H9 (cell line): ENCODE results near the gene CST11. TPM values are rescaled to one million over a fixed set of nuclear protein-coding genes. Genes with fewer than 3 reads are reported as not detected.

Experiments
- DNase-seq: peaks from one replicate; pipeline ENCODE4 v3.0.0-alpha.2; 2017
- H2AFZ ChIP-seq: one replicate; pipeline ENCODE4 v1.6.1; 2013; ENCODE audit warnings: mild to moderate bottlenecking, low read length, control low read depth, moderate library complexity
- H2AK5ac ChIP-seq: 2 replicates; pipeline ENCODE4 v1.6.1; 2013; ENCODE audit warnings: low read length, control low read depth, mixed read lengths; ENCODE audit not compliant: insufficient read length
- H2BK120ac ChIP-seq: one replicate; pipeline ENCODE4 v1.6.1; 2013; ENCODE audit warnings: low read depth, mild to moderate bottlenecking, low read length, control low read depth, inconsistent platforms; ENCODE audit not compliant: poor library complexity, severe bottlenecking
- H2BK12ac ChIP-seq: 2 replicates; pipeline ENCODE4 v1.6.1; 2013; ENCODE audit warnings: low read length, control low read depth, mixed read lengths, low read depth; ENCODE audit not compliant: insufficient read length
- H2BK15ac ChIP-seq: 2 replicates; pipeline ENCODE4 v1.6.1; 2013; ENCODE audit warnings: low read depth, low read length, control low read depth
- H2BK20ac ChIP-seq: one replicate; pipeline ENCODE4 v1.6.1; 2013; ENCODE audit warnings: low read depth, mild to moderate bottlenecking, low read length, control low read depth, inconsistent platforms; ENCODE audit not compliant: poor library complexity, severe bottlenecking
- H2BK5ac ChIP-seq: 2 replicates; pipeline ENCODE4 v1.6.1; 2013; ENCODE audit warnings: low read length, control low read depth, mixed read lengths; ENCODE audit not compliant: insufficient read length
- H3K14ac ChIP-seq: 2 replicates; pipeline ENCODE4 v1.6.1; 2013; ENCODE audit warnings: low read length, control low read depth; ENCODE audit not compliant: insufficient read depth
- H3K18ac ChIP-seq: 2 replicates; pipeline ENCODE4 v1.6.1; 2013; ENCODE audit warnings: low read depth, mild to moderate bottlenecking, mixed read lengths, low read length, control low read depth; ENCODE audit not compliant: insufficient read length
- H3K23ac ChIP-seq: 2 replicates; pipeline ENCODE4 v1.6.1; 2013; ENCODE audit warnings: low read length, control low read depth, mixed read lengths, low read depth; ENCODE audit not compliant: insufficient read length
- H3K23me2 ChIP-seq: 2 replicates; pipeline ENCODE4 v1.6.1; 2013; ENCODE audit warnings: low read depth, mild to moderate bottlenecking, mixed read lengths, low read length, control low read depth; ENCODE audit not compliant: insufficient read length, poor library complexity, severe bottlenecking
- H3K27ac ChIP-seq: 2 replicates; pipeline ENCODE4 v1.5.1; 2013; ENCODE audit warnings: low read length, control low read depth, mixed read lengths, low read depth; ENCODE audit not compliant: insufficient read length
- H3K27me3 ChIP-seq: 2 replicates; pipeline ENCODE4 v1.6.1; 2013; ENCODE audit warnings: low read length, control low read depth, inconsistent platforms; ENCODE audit not compliant: insufficient read depth
- H3K4ac ChIP-seq: 2 replicates; pipeline ENCODE4 v1.6.1; 2013; ENCODE audit warnings: low read depth, mild to moderate bottlenecking, control low read depth, inconsistent platforms, low read length, moderate library complexity
- H3K4me1 ChIP-seq: 2 replicates; pipeline ENCODE4 v1.6.1; 2013; ENCODE audit warnings: low read length, control low read depth, inconsistent platforms; ENCODE audit not compliant: insufficient read depth
- H3K4me2 ChIP-seq: 2 replicates; pipeline ENCODE4 v1.6.1; 2013; ENCODE audit warnings: low read length, control low read depth, mixed read lengths; ENCODE audit not compliant: insufficient read length, insufficient read depth
- H3K56ac ChIP-seq: 2 replicates; pipeline ENCODE4 v1.6.1; 2013; ENCODE audit warnings: low read depth, mild to moderate bottlenecking, mixed read lengths, low read length, control low read depth; ENCODE audit not compliant: insufficient read length
- H3K79me1 ChIP-seq: 2 replicates; pipeline ENCODE4 v1.6.1; 2013; ENCODE audit warnings: low read depth, mild to moderate bottlenecking, moderate library complexity, low read length, control low read depth, inconsistent platforms; ENCODE audit not compliant: insufficient read depth, poor library complexity, severe bottlenecking
- H3K79me2 ChIP-seq: 2 replicates; pipeline ENCODE4 v1.6.1; 2013; ENCODE audit warnings: low read length, control low read depth, inconsistent platforms; ENCODE audit not compliant: insufficient read depth
- H3K9ac ChIP-seq: 2 replicates; pipeline ENCODE4 v1.6.1; 2013; ENCODE audit warnings: low read length, control low read depth, mixed read lengths; ENCODE audit not compliant: insufficient read length; ENCODE audit errors: extremely low read depth
- H3K9me3 ChIP-seq: one replicate; pipeline ENCODE4 v1.6.1; 2013; ENCODE audit warnings: low read depth, low read length, inconsistent platforms; ENCODE audit not compliant: control insufficient read depth
- H3T11ph ChIP-seq: one replicate; pipeline ENCODE4 v1.6.1; 2013; ENCODE audit warnings: mild to moderate bottlenecking, low read length, control low read depth, inconsistent platforms
- H4K20me1 ChIP-seq: one replicate; pipeline ENCODE4 v1.6.1; 2013; ENCODE audit not compliant: control insufficient read depth, insufficient read length, insufficient read depth
- H4K5ac ChIP-seq: 2 replicates; pipeline ENCODE4 v1.6.1; 2013; ENCODE audit warnings: low read depth, mild to moderate bottlenecking, mixed read lengths, low read length, control low read depth; ENCODE audit not compliant: insufficient read length
- H4K8ac ChIP-seq: replicated peaks from 2 replicates; pipeline ENCODE4 v1.6.1; 2013; ENCODE audit warnings: low read length, control low read depth, mixed read lengths, low read depth; ENCODE audit not compliant: insufficient read length
- H4K91ac ChIP-seq: 2 replicates; pipeline ENCODE4 v1.6.1; 2013; ENCODE audit warnings: low read depth, mild to moderate bottlenecking, moderate library complexity, mixed read lengths, low read length, control low read depth; ENCODE audit not compliant: insufficient read length
- H3K27ac Mint-ChIP-seq, 3 experiments: 2 replicates in 2 of 3; 3 replicates in 1 of 3; pipeline ENCODE4 v1.8.0; 2020 to 2021; ENCODE audit warnings: mixed read lengths in 3 of 3, mild to moderate bottlenecking in 1 of 3, moderate library complexity in 1 of 3
- H3K27me3 Mint-ChIP-seq: 2 replicates; pipeline ENCODE4 v1.8.0; 2021; ENCODE audit warnings: low read depth, mild to moderate bottlenecking, moderate library complexity, mixed read lengths
- H3K36me3 Mint-ChIP-seq, 3 experiments: 2 replicates in 2 of 3; 3 replicates in 1 of 3; pipeline ENCODE4 v1.8.0; 2020 to 2021; ENCODE audit warnings: low read depth in 3 of 3, mixed read lengths in 3 of 3; ENCODE audit not compliant: insufficient read depth in 1 of 3
- H3K4me1 Mint-ChIP-seq, 2 experiments: 2 replicates each; pipeline ENCODE4 v1.8.0; 2020; ENCODE audit warnings: mixed read lengths in 2 of 2
- H3K4me3 Mint-ChIP-seq, 2 experiments: 2 replicates in 1 of 2; 3 replicates in 1 of 2; pipeline ENCODE4 v1.8.0; 2020 to 2021; ENCODE audit warnings: mild to moderate bottlenecking in 2 of 2, mixed read lengths in 2 of 2, moderate library complexity in 1 of 2
- H3K9me3 Mint-ChIP-seq, 2 experiments: 2 replicates in 1 of 2; 3 replicates in 1 of 2; pipeline ENCODE4 v1.8.0; 2020; ENCODE audit warnings: mild to moderate bottlenecking in 2 of 2, mixed read lengths in 2 of 2, moderate library complexity in 1 of 2
- WGBS: extraction: QIAGEN DNeasy Blood & Tissue Kit; methylation state at CpG from one replicate; pipeline ENCODE4 v1.1.7; 2013; ENCODE audit warnings: missing lambda C conversion rate, low lambda C conversion rate, mixed read lengths; ENCODE audit not compliant: insufficient read length; ENCODE audit errors: extremely low coverage; 5-methylcytosine and 5-hydroxymethylcytosine counted together
- total RNA-seq: library from RNA; stranded (reverse); gene quantifications from 2 replicates; pipeline ENCODE4 v1.2.1, GENCODE V29; 2021
- TF ChIP-seq, protein P1 (sequence below): fragments of 200-600 bp; sonication (generic); conservative IDR thresholded peaks from 3 replicates; pipeline ENCODE4 v1.8.0; 2021; ENCODE audit warnings: antibody characterized with exemption, mild to moderate bottlenecking

CST11 gene
- total RNA-seq, 1 experiment from 2014 or later = not detected

DNA sequence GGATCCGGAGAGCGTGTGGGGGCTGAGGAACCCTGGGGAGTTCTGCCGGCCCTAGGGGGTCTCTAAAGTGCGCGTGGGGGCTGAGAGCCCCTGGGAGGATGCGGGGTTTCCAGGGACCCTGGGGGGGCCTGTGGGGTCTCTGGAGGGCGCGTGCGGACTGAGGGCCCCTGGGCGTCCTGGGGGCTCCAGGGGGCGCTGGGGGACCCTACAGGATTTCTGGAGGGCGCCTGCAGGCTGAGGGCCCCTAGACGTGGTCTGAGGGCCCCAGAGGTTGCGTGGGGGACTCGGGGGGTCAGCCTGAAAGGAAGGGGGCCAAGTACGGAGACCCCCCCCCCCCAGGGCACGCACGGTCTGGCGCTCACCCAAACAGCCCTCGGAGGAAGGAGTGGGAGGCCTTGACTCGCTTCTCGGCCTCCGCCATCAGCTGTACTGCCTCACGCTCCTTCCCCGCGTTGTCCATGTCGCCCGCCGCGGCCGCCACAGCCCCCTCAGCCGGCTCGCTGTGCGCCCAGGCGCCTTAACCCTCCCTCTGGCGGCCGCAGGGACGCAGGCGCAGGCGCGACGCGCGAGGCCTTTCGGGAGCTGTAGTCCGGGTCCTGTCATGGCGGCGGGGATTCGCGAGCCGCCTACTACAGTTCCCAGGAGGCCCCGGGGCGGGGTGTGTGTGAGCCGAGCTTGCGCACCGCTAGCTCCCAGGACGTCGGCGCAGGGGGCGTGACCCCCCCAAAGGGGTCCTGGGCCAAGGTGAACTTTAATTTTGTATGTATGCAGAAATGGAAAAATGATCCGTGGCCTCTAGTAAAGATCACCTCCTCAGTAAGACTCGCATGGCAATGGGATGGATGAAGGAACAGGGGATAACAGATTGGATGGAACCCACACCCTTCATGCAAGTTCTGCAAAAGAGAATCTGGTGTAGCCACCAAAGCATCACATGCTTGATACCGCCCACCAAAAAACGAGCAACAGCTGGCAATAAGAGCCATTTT is 31.4 kb downstream of the CST11 start, which contains the start of gene NAPB:
NAPB (minus strand) TSS at position 546 of the 989 bp plus-strand sequence; CDS start at position 460, 86 bp downstream.
- Histone ChIP-seq H4K8ac (no peak within 1 kb of the TSS), H3K18ac (no peak within 1 kb of the TSS), H3T11ph (no peak within 1 kb of the TSS), H3K9ac (peak within 1 kb of the TSS; percentile 5), H2BK20ac (no peak within 1 kb of the TSS), H2BK120ac (no peak within 1 kb of the TSS), H3K14ac (0 out of 2 replicates have a peak within 1 kb of the TSS, but pooled peaks have one; percentile 8), H3K23ac (no peak within 1 kb of the TSS), H2AK5ac (no peak within 1 kb of the TSS), H3K9me3 (no peaks in the 10 kb centered on the region), H3K79me2 (peaks cover 3% of the 10 kb centered on the region; the same call in 1 of the 2 replicates), H3K4ac (no peak within 1 kb of the TSS), H2BK15ac (no peak within 1 kb of the TSS), H2BK12ac (no peak within 1 kb of the TSS), H4K5ac (no peak within 1 kb of the TSS), H3K4me2 (peak within 1 kb of the TSS; percentile 83), H4K91ac (no peak within 1 kb of the TSS), H3K56ac (no peak within 1 kb of the TSS), H4K20me1 (no peaks in the 10 kb centered on the region), H3K4me1 (no peaks in the 10 kb centered on the region), H3K23me2 (peaks cover 8% of the 10 kb centered on the region), H2BK5ac (no peak within 1 kb of the TSS), H3K79me1 (peaks cover 2% of the 10 kb centered on the region), H3K27me3 (no peaks in the 10 kb centered on the region), H2AFZ (no peak within 1 kb of the TSS), H3K27ac (no peak within 1 kb of the TSS)
- Mint-ChIP-seq H3K27ac (peak within 1 kb of the TSS in 2 of 3 experiments; percentile 43 to 62; a peak in 2 of 7 replicates), H3K36me3 (peaks cover 0 to 12% (median 3%) of the 10 kb centered on the region in 3 experiments; a peak in 4 of 7 replicates), H3K9me3 (peaks cover 3 to 12% of the 10 kb centered on the region in 2 experiments; a peak in 3 of 5 replicates), H3K4me1 (peaks cover 22 to 24% of the 10 kb centered on the region in 2 experiments), H3K27me3 (peaks cover 3% of the 10 kb centered on the region), H3K4me3 (peak within 1 kb of the TSS; percentile 80 to 93)
- DNase-seq = peak; percentile 95
- TF ChIP-seq, protein P1, sequence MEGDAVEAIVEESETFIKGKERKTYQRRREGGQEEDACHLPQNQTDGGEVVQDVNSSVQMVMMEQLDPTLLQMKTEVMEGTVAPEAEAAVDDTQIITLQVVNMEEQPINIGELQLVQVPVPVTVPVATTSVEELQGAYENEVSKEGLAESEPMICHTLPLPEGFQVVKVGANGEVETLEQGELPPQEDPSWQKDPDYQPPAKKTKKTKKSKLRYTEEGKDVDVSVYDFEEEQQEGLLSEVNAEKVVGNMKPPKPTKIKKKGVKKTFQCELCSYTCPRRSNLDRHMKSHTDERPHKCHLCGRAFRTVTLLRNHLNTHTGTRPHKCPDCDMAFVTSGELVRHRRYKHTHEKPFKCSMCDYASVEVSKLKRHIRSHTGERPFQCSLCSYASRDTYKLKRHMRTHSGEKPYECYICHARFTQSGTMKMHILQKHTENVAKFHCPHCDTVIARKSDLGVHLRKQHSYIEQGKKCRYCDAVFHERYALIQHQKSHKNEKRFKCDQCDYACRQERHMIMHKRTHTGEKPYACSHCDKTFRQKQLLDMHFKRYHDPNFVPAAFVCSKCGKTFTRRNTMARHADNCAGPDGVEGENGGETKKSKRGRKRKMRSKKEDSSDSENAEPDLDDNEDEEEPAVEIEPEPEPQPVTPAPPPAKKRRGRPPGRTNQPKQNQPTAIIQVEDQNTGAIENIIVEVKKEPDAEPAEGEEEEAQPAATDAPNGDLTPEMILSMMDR = peak; percentile 52
- no CpG with 5 or more reads among the region's 64 CpGs for WGBS
